NCI-H510A (cell line): ENCODE measurements around the gene SRRM1.
"Not testable (repeated sequence)": the region's sequence is repeated elsewhere in the genome, so short reads cannot be mapped to it uniquely, and the experiment has no call there.

Experiments
- DNase-seq: peaks from one replicate; lab custom pipeline; 2025; lab: John Stamatoyannopoulos, UW

The SRRM1 gene

GRCh38 chr1:24643363-24644099 is 429 bp downstream of the SRRM1 start:
- no peak for DNase-seq

GRCh38 chr1:24644100-24644384 is 940 bp downstream of the SRRM1 start:
- DNase-seq, result no peak

GRCh38 chr1:24648919-24649318 is 5.8 kb downstream of the SRRM1 start:
- no peak for DNase-seq

GRCh38 chr1:24652382-24652781 is 9.3 kb downstream of the SRRM1 start:
- no peak for DNase-seq

- no peak for DNase-seq
Observed at GRCh38 chr1:24654010-24654409, 10.9 kb downstream of the SRRM1 start.

- DNase-seq, result no peak
Observed at GRCh38 chr1:24656046-24656445, 12.9 kb downstream of the SRRM1 start.

- no peak for DNase-seq
Observed at GRCh38 chr1:24657781-24658180, 14.7 kb downstream of the SRRM1 start.

- no peak for DNase-seq
Observed at GRCh38 chr1:24659166-24659904, 16.2 kb downstream of the SRRM1 start.

GRCh38 chr1:24659993-24660665 is 17.0 kb downstream of the SRRM1 start:
- no peak for DNase-seq

- DNase-seq, result no peak
Observed at GRCh38 chr1:24664507-24665033, 21.5 kb downstream of the SRRM1 start.

- no peak for DNase-seq
Observed at GRCh38 chr1:24666794-24667193, 23.7 kb downstream of the SRRM1 start.

GRCh38 chr1:24671372-24671771 is 28.3 kb downstream of the SRRM1 start:
- not testable (repeated sequence) for DNase-seq

- not testable (repeated sequence) for DNase-seq
Observed at GRCh38 chr1:24672686-24673085, 29.6 kb downstream of the SRRM1 start.

GRCh38 chr1:24673341-24673740 is 30.2 kb downstream of the SRRM1 start:
- no peak for DNase-seq

- not testable (repeated sequence) for DNase-seq
Observed at GRCh38 chr1:24678421-24678820, 35.3 kb downstream of the SRRM1 start.

- no peak for DNase-seq
Observed at GRCh38 chr1:24679725-24680124, 36.6 kb downstream of the SRRM1 start.

GRCh38 chr1:24683713-24684162 is 40.6 kb downstream of the SRRM1 start:
- no peak for DNase-seq

GRCh38 chr1:24688033-24688432 is 44.9 kb downstream of the SRRM1 start:
- DNase-seq, result no peak

- DNase-seq, result peak; percentile 13
Observed at GRCh38 chr1:24688621-24689195, 45.6 kb downstream of the SRRM1 start.

- DNase-seq, result no peak
Observed at GRCh38 chr1:24691051-24691450, 47.9 kb downstream of the SRRM1 start.

- no peak for DNase-seq
Observed at GRCh38 chr1:24692351-24692980, 49.4 kb downstream of the SRRM1 start.

- no peak for DNase-seq
Observed at GRCh38 chr1:24693827-24694379, 50.8 kb downstream of the SRRM1 start.
